ENCODE results near the gene DOK3.

- TF ChIP-seq CTCF (IDR thresholded peaks at IDR 0.05; ENCODE audit: insufficient read depth, low read depth, low read length) = no peak
- TF ChIP-seq EZH2 (IDR thresholded peaks at IDR 0.05; ENCODE audit: insufficient read depth, low read length) = no peak
Measured at GRCh38 chr5:177472460-177473442, 36.9 kb downstream of the DOK3 start.
